ENCODE measurements around the gene CATSPER3. TPM values are rescaled to one million over a fixed set of nuclear protein-coding genes. Genes with fewer than 3 reads are reported as not detected.

CATSPER3 gene
- polyA plus RNA-seq, 1 donor (not counting 4 experiments of a cell fraction or from before 2014, with no cell fraction given): 0.31 TPM

GRCh38 chr5:135024956-135025729, 57.4 kb downstream of the CATSPER3 start:
- no peaks in the 10 kb centered on the region for H4K20me1 ChIP-seq (ENCODE audit: control insufficient read depth, extremely low read depth, insufficient read depth, low read length)
- H3K36me3 ChIP-seq (ENCODE audit: control insufficient read depth in 2 of 2, extremely low read depth in 1 of 2, insufficient read depth in 2 of 2, low read length in 2 of 2): no peaks in the 10 kb centered on the region
- H3K79me2 ChIP-seq (ENCODE audit: control insufficient read depth, insufficient read depth, low read length): no peaks in the 10 kb centered on the region
- H2AFZ ChIP-seq (ENCODE audit: control insufficient read depth, low read length): no peak overlapping the region
- no peak for FAIRE-seq
- H3K4me1 ChIP-seq (ENCODE audit: control insufficient read depth, extremely low read depth, insufficient read depth, low read length): peaks cover 8% of the 10 kb centered on the region
- TF ChIP-seq EZH2 (IDR thresholded peaks at IDR 0.05; ENCODE audit: low read length): no peak
- no peak for TF ChIP-seq CTCF (optimal IDR thresholded peaks at IDR 0.05 in 1 of 3, IDR thresholded peaks at IDR 0.05 in 1 of 3, conservative IDR thresholded peaks at IDR 0.05 in 1 of 3; ENCODE audit: extremely low read depth in 1 of 3, insufficient read depth in 2 of 3, low read length in 3 of 3)
- peaks cover 39% of the 10 kb centered on the region for H3K27me3 ChIP-seq (ENCODE audit: control insufficient read depth, extremely low read depth, insufficient read depth, low read length)
- H3K9ac ChIP-seq (ENCODE audit: control insufficient read depth, extremely low read depth, insufficient read depth, low read length): no peak overlapping the region
- H3K4me3 ChIP-seq (ENCODE audit: control insufficient read depth in 2 of 3, extremely low read depth in 1 of 3, insufficient read depth in 2 of 3, low read depth in 1 of 3, low read length in 3 of 3): no peak overlapping the region
- dilution Hi-C loops (cut with MboI; ENCODE audit: extremely low pct_ligation_motif_present, low sequenced_read_pairs): no loop called here
- peak; percentile 11 for DNase-seq (ENCODE audit: low read depth, low spot score)
- H3K9me1 ChIP-seq (ENCODE audit: control insufficient read depth, extremely low read depth, insufficient read depth, low read length): no peaks in the 10 kb centered on the region
- no peak overlapping the region for H3K27ac ChIP-seq (ENCODE audit: control insufficient read depth, insufficient read depth, low read length)
- H3K9me3 ChIP-seq (ENCODE audit: control insufficient read depth, low read depth, low read length): peaks cover 10% of the 10 kb centered on the region
- H3K4me2 ChIP-seq (ENCODE audit: control insufficient read depth, extremely low read depth, insufficient read depth, low read depth, low read length): no peak overlapping the region

DNA sequence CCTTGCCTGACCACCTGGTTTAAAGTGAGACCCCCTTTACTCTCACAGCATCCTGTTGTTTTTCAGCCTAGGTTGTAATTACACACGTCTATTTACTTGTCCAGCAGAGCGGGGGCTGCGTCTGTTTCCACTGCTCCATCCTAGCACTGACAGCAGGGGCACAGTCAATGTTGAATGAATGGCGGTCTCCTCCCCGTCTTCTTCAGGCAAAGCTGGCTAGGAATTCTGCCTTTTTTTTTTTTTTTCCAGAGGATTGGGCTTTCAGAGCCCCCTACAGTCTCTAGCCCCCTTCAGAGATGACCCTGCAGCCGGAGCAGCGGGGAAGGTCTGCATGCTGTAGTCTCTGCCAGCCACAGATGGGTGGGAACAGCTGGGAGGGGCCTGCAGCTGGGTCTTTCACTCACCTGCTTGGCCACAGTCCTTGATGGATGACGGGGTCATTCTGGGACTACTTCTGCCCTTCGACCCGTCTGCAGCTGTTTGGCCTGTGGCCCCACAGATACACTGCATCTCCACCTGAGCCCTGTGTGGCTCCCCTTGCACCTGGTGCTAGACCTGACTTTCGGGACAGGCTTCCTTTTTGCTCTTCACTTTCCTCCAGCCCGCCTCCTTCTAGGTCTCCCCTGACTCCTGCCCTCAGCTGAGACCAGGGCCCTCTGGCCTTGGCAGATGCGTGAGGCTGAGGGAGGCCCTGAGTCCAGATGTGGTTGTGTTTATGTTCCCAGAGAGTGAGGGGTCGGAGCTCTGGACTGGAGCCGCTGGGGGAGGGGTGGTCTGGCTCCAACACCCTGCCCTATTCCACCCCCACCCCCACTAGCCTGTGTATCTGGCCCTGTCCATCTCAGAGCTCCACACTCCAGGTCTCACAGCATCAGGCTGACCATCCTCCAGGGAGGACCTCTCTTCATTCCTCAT, 58.3 kb downstream of the CATSPER3 start:
- H3K4me1 ChIP-seq (ENCODE audit: control insufficient read depth, extremely low read depth, insufficient read depth, low read length): peaks cover 11% of the 10 kb centered on the region
- H3K79me2 ChIP-seq (ENCODE audit: control insufficient read depth, insufficient read depth, low read length): no peaks in the 10 kb centered on the region
- H3K9me1 ChIP-seq (ENCODE audit: control insufficient read depth, extremely low read depth, insufficient read depth, low read length): no peaks in the 10 kb centered on the region
- DNase-seq (ENCODE audit: low read depth, low spot score) (no peak), FAIRE-seq (no peak)
- H3K4me2 ChIP-seq (ENCODE audit: control insufficient read depth, extremely low read depth, insufficient read depth, low read depth, low read length): no peak overlapping the region
- no peaks in the 10 kb centered on the region for H4K20me1 ChIP-seq (ENCODE audit: control insufficient read depth, extremely low read depth, insufficient read depth, low read length)
- H2AFZ ChIP-seq (ENCODE audit: control insufficient read depth, low read length): no peak overlapping the region
- H3K9ac ChIP-seq (ENCODE audit: control insufficient read depth, extremely low read depth, insufficient read depth, low read length): no peak overlapping the region
- TF ChIP-seq EZH2 (IDR thresholded peaks at IDR 0.05; ENCODE audit: low read length): no peak
- TF ChIP-seq CTCF (optimal IDR thresholded peaks at IDR 0.05 in 1 of 3, IDR thresholded peaks at IDR 0.05 in 1 of 3, conservative IDR thresholded peaks at IDR 0.05 in 1 of 3; ENCODE audit: extremely low read depth in 1 of 3, insufficient read depth in 2 of 3, low read length in 3 of 3): no peak
- peaks cover 10% of the 10 kb centered on the region for H3K9me3 ChIP-seq (ENCODE audit: control insufficient read depth, low read depth, low read length)
- no peak overlapping the region for H3K27ac ChIP-seq (ENCODE audit: control insufficient read depth, insufficient read depth, low read length)
- dilution Hi-C loops (cut with MboI; ENCODE audit: extremely low pct_ligation_motif_present, low sequenced_read_pairs): no loop called here
- no peaks in the 10 kb centered on the region for H3K36me3 ChIP-seq (ENCODE audit: control insufficient read depth in 2 of 2, extremely low read depth in 1 of 2, insufficient read depth in 2 of 2, low read length in 2 of 2)
- H3K4me3 ChIP-seq (ENCODE audit: control insufficient read depth in 2 of 3, extremely low read depth in 1 of 3, insufficient read depth in 2 of 3, low read depth in 1 of 3, low read length in 3 of 3): no peak overlapping the region
- H3K27me3 ChIP-seq (ENCODE audit: control insufficient read depth, extremely low read depth, insufficient read depth, low read length): peaks cover 48% of the 10 kb centered on the region
